ENCODE data around the gene CGB8. TPM values are rescaled to one million over a fixed set of nuclear protein-coding genes. Genes with fewer than 3 reads are reported as not detected.

Gene CGB8
- total and polyA plus RNA-seq, 2 experiments from 2014 or later = not detected

- Histone ChIP-seq H3K79me2 (replicated peaks; ENCODE audit: insufficient read depth) (peaks cover 44% of the 10 kb centered on the region), H3K4me3 (peak within 1 kb of the TSS; percentile 86), H3F3A (replicated peaks; ENCODE audit: low read depth) (peaks cover 14% of the 10 kb centered on the region), H4K20me1 (replicated peaks; ENCODE audit: insufficient read depth) (peaks cover 35% of the 10 kb centered on the region), H3K9me2 (ENCODE audit: insufficient read depth) (no peaks in the 10 kb centered on the region), H2AFZ (peak within 1 kb of the TSS; percentile 94), H3K27me3 (ENCODE audit: insufficient read depth) (no peaks in the 10 kb centered on the region), H3K36me3 (ENCODE audit: insufficient read depth) (peaks cover 29% of the 10 kb centered on the region), H3K4me1 (ENCODE audit: insufficient read depth) (peaks cover 13% of the 10 kb centered on the region), H3K4me2 (peak within 1 kb of the TSS; percentile 89), H3K27ac (ENCODE audit: low read depth) (peak within 1 kb of the TSS; percentile 93)
- Mint-ChIP-seq H3K4me1 (peaks cover 16% of the 10 kb centered on the region), H3K9me3 (peaks cover 3% of the 10 kb centered on the region; the same call in 2 of the 3 replicates), H3K36me3 (ENCODE audit: low read depth) (peaks cover 38% of the 10 kb centered on the region), H3K4me3 (peak within 1 kb of the TSS; percentile 98), H3K27me3 (ENCODE audit: insufficient read depth, low read depth, poor library complexity) (peaks cover 14% of the 10 kb centered on the region), H3K27ac (peak within 1 kb of the TSS; percentile 96)
- ATAC-seq (peak; percentile 91), DNase-seq (ENCODE audit: low spot score) (peak; percentile 100)
- TF ChIP-seq, protein P1, sequence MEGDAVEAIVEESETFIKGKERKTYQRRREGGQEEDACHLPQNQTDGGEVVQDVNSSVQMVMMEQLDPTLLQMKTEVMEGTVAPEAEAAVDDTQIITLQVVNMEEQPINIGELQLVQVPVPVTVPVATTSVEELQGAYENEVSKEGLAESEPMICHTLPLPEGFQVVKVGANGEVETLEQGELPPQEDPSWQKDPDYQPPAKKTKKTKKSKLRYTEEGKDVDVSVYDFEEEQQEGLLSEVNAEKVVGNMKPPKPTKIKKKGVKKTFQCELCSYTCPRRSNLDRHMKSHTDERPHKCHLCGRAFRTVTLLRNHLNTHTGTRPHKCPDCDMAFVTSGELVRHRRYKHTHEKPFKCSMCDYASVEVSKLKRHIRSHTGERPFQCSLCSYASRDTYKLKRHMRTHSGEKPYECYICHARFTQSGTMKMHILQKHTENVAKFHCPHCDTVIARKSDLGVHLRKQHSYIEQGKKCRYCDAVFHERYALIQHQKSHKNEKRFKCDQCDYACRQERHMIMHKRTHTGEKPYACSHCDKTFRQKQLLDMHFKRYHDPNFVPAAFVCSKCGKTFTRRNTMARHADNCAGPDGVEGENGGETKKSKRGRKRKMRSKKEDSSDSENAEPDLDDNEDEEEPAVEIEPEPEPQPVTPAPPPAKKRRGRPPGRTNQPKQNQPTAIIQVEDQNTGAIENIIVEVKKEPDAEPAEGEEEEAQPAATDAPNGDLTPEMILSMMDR (conservative IDR thresholded peaks at IDR 0.05; ENCODE audit: low read depth in 2 of 2) = no peak
- TF ChIP-seq POLR2AphosphoS5 (IDR thresholded peaks at IDR 0.05; ENCODE audit: low read depth) (peak; percentile 88), STAT1 (IDR thresholded peaks at IDR 0.05; ENCODE audit: unreplicated experiment) (no peak), CREB1 (CRISPR knock-in tag; IDR thresholded peaks at IDR 0.05; ENCODE audit: low read depth) (peak; percentile 80), ZNF114 (CRISPR knock-in tag; IDR thresholded peaks at IDR 0.05) (no peak)
- TF ChIP-seq, protein P2, sequence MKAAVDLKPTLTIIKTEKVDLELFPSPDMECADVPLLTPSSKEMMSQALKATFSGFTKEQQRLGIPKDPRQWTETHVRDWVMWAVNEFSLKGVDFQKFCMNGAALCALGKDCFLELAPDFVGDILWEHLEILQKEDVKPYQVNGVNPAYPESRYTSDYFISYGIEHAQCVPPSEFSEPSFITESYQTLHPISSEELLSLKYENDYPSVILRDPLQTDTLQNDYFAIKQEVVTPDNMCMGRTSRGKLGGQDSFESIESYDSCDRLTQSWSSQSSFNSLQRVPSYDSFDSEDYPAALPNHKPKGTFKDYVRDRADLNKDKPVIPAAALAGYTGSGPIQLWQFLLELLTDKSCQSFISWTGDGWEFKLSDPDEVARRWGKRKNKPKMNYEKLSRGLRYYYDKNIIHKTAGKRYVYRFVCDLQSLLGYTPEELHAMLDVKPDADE (IDR thresholded peaks at IDR 0.05) = peak; percentile 15; the same call in 1 of the 2 replicates
Measured at GRCh38 chr19:49085020-49085867, 36.3 kb upstream of the CGB8 start, which contains the start of gene SNRNP70. SNRNP70 (plus strand) TSS chr19:49085451; CDS start chr19:49086415, 964 bp downstream.

GRCh38 chr19:49084206-49085019 is 35.5 kb upstream of the CGB8 start:
- no peak for TF ChIP-seq ZNF331 (CRISPR knock-in tag; IDR thresholded peaks at IDR 0.05; ENCODE audit: low read depth)
- Mint-ChIP-seq H3K4me1 (peaks cover 16% of the 10 kb centered on the region), H3K36me3 (ENCODE audit: low read depth) (peaks cover 31% of the 10 kb centered on the region), H3K9me3 (peaks cover 3% of the 10 kb centered on the region; the same call in 2 of the 3 replicates), H3K27me3 (ENCODE audit: insufficient read depth, low read depth, poor library complexity) (peaks cover 14% of the 10 kb centered on the region), H3K4me3 (peak overlapping the region; percentile 98), H3K27ac (peak overlapping the region; percentile 85)
- Histone ChIP-seq H3K27me3 (ENCODE audit: insufficient read depth) (0 out of 2 replicates have a peak, but pooled peaks cover 3% of the 10 kb centered on the region), H3K36me3 (ENCODE audit: insufficient read depth) (peaks cover 22% of the 10 kb centered on the region), H3K27ac (ENCODE audit: low read depth) (peak overlapping the region; percentile 22; the same call in 1 of the 2 replicates), H4K20me1 (replicated peaks; ENCODE audit: insufficient read depth) (peaks cover 28% of the 10 kb centered on the region), H2AFZ (peak overlapping the region; percentile 84), H3F3A (replicated peaks; ENCODE audit: low read depth) (peaks cover 13% of the 10 kb centered on the region), H3K79me2 (replicated peaks; ENCODE audit: insufficient read depth) (peaks cover 39% of the 10 kb centered on the region), H3K4me1 (ENCODE audit: insufficient read depth) (peaks cover 13% of the 10 kb centered on the region), H3K4me2 (peak overlapping the region; percentile 79), H3K4me3 (peak overlapping the region; percentile 86), H3K9me2 (ENCODE audit: insufficient read depth) (no peaks in the 10 kb centered on the region)
- DNase-seq (ENCODE audit: low spot score) (no peak), ATAC-seq (no peak)
